IMR-90 (cell line): Measurements from ENCODE around the gene ZSCAN31. TPM values are rescaled to one million over a fixed set of nuclear protein-coding genes. Genes with fewer than 3 reads are reported as not detected.
A peak's percentile ranks its signal among the peaks of the same experiment; 100 is the strongest.

Experiments used
- ATAC-seq: fragments of 200-7000 bp; cut with Tn5 transposase; 2 replicates; pipeline ENCODE4 v1.9.1; 2020; ENCODE audit warnings: low read depth, mild to moderate bottlenecking, moderate library complexity
- BruUV-seq: library from RNA; stranded (reverse); fragments of 400-500 nt; replicated peaks from 2 replicates; lab custom pipeline; 2021; lab: Mats Ljungman, UMichigan
- CTCF ChIA-PET: fragments of 300-600 bp; formaldehyde crosslinking; extraction: SDS; loops from one replicate; lab custom pipeline; 2021; ENCODE audit warnings: antibody characterized with exemption; lab: Yijun Ruan, JAX
- POLR2A ChIA-PET: fragments of 300-600 bp; sonication (Branson Sonifier 250); formaldehyde crosslinking; loops from one replicate; lab custom pipeline; 2022; ENCODE audit warnings: antibody characterized with exemption; ENCODE audit not compliant: unreplicated experiment; lab: Charles Lee
- DNase-seq: peaks from one replicate; pipeline ENCODE4 v3.0.0; 2013
- H2AFZ ChIP-seq: replicated peaks from 2 replicates; pipeline ENCODE3; 2013; ENCODE audit warnings: low read length, mild to moderate bottlenecking; ENCODE audit not compliant: poor library complexity
- H2AK5ac ChIP-seq: 2 replicates; pipeline ENCODE4 v1.6.1; 2013; ENCODE audit warnings: low read depth, low read length, inconsistent platforms
- H2AK9ac ChIP-seq: replicated peaks from 2 replicates; pipeline ENCODE3; 2013; ENCODE audit warnings: mild to moderate bottlenecking, low read depth, low read length, moderate library complexity; ENCODE audit not compliant: poor library complexity
- H2BK120ac ChIP-seq: 2 replicates; pipeline ENCODE4 v1.6.1; 2013; ENCODE audit warnings: low read depth, low read length, inconsistent platforms
- H2BK15ac ChIP-seq: 3 replicates; pipeline ENCODE4 v1.6.1; 2013; ENCODE audit warnings: low read depth, low read length, inconsistent platforms
- H2BK20ac ChIP-seq: 2 replicates; pipeline ENCODE4 v1.6.1; 2013; ENCODE audit warnings: low read depth, mild to moderate bottlenecking, inconsistent platforms, low read length, moderate library complexity
- H2BK5ac ChIP-seq: 2 replicates; pipeline ENCODE4 v1.6.1; 2013; ENCODE audit warnings: mild to moderate bottlenecking, low read depth, low read length, inconsistent platforms; ENCODE audit not compliant: poor library complexity, severe bottlenecking
- H3K14ac ChIP-seq: replicated peaks from 2 replicates; pipeline ENCODE4 v1.6.1; 2013; ENCODE audit warnings: low read depth, low read length, inconsistent platforms
- H3K18ac ChIP-seq: 2 replicates; pipeline ENCODE4 v1.6.1; 2013; ENCODE audit warnings: low read depth, low read length, control low read depth
- H3K23ac ChIP-seq: 2 replicates; pipeline ENCODE4 v1.6.1; 2013; ENCODE audit warnings: low read depth, low read length, inconsistent platforms
- H3K27ac ChIP-seq: 2 replicates; pipeline ENCODE4 v1.5.1; 2013; ENCODE audit warnings: mild to moderate bottlenecking, control low read depth, low read length; ENCODE audit not compliant: insufficient read depth
- H3K27me3 ChIP-seq: 2 replicates; pipeline ENCODE4 v1.6.1; 2013; ENCODE audit warnings: low read length; ENCODE audit not compliant: control insufficient read depth, insufficient read depth
- H3K36me3 ChIP-seq: 2 replicates; pipeline ENCODE4 v1.6.1; 2013; ENCODE audit warnings: low read length, mixed read lengths; ENCODE audit not compliant: control insufficient read depth, insufficient read depth
- H3K4ac ChIP-seq: 2 replicates; pipeline ENCODE4 v1.6.1; 2013; ENCODE audit warnings: low read depth, low read length, inconsistent platforms
- H3K4me1 ChIP-seq: 2 replicates; pipeline ENCODE4 v1.6.1; 2013; ENCODE audit warnings: low read length, mixed read lengths; ENCODE audit not compliant: control insufficient read depth, insufficient read depth
- H3K4me2 ChIP-seq: 2 replicates; pipeline ENCODE4 v1.6.1; 2013; ENCODE audit warnings: low read depth, mild to moderate bottlenecking, control low read depth, low read length, moderate library complexity
- H3K4me3 ChIP-seq: 2 replicates; pipeline ENCODE4 v1.5.1; 2013; ENCODE audit warnings: low read depth, mild to moderate bottlenecking, control low read depth, low read length, moderate library complexity; ENCODE audit not compliant: insufficient read depth
- H3K56ac ChIP-seq: 2 replicates; pipeline ENCODE4 v1.6.1; 2013; ENCODE audit warnings: low read length, inconsistent platforms; ENCODE audit not compliant: insufficient read depth; ENCODE audit errors: extremely low read depth
- H3K79me1 ChIP-seq, 2 experiments: 2 replicates each; pipeline ENCODE4 v1.6.1; 2013; ENCODE audit warnings: low read length in 2 of 2, inconsistent platforms in 1 of 2, low read depth in 1 of 2
- H3K9ac ChIP-seq: 2 replicates; pipeline ENCODE4 v1.6.1; 2013; ENCODE audit warnings: low read depth, low read length, control low read depth
- H3K9me1 ChIP-seq: 2 replicates; pipeline ENCODE4 v1.6.1; 2013; ENCODE audit warnings: low read length, inconsistent platforms; ENCODE audit not compliant: insufficient read depth
- H3K9me3 ChIP-seq: 2 replicates; pipeline ENCODE4 v1.6.1; 2013; ENCODE audit warnings: low read length; ENCODE audit not compliant: control insufficient read depth, insufficient read depth
- H4K20me1 ChIP-seq: 2 replicates; pipeline ENCODE4 v1.6.1; 2013; ENCODE audit warnings: low read length, inconsistent platforms; ENCODE audit not compliant: insufficient read depth
- H4K5ac ChIP-seq: 2 replicates; pipeline ENCODE4 v1.6.1; 2013; ENCODE audit warnings: mild to moderate bottlenecking, low read depth, low read length, control low read depth
- H4K8ac ChIP-seq, 2 experiments: 2 replicates each; pipeline ENCODE4 v1.6.1; 2013; ENCODE audit warnings: low read depth in 2 of 2, low read length in 2 of 2, control low read depth in 1 of 2, inconsistent platforms in 1 of 2
- H4K91ac ChIP-seq: 2 replicates; pipeline ENCODE4 v1.6.1; 2013; ENCODE audit warnings: low read depth, low read length, inconsistent platforms; ENCODE audit not compliant: insufficient read depth
- BHLHE40 ChIP-seq: fragments of 150-350 bp; IDR thresholded peaks from 2 replicates; pipeline ENCODE4 v1.6.1; 2016; ENCODE audit warnings: mild to moderate bottlenecking, low read depth, low read length
- FOS ChIP-seq: fragments of 150-350 bp; IDR thresholded peaks from 2 replicates; pipeline ENCODE4 v1.6.1; 2016; ENCODE audit warnings: low read depth, low read length
- MAFK ChIP-seq: IDR thresholded peaks from 2 replicates; pipeline ENCODE4 v1.6.1; 2012; ENCODE audit warnings: low read depth, low read length, improper control_type of control experiment
- MAZ ChIP-seq: IDR thresholded peaks from 2 replicates; pipeline ENCODE4 v1.6.1; 2012; ENCODE audit warnings: low read depth, mild to moderate bottlenecking, low read length, improper control_type of control experiment, moderate library complexity, borderline replicate concordance
- POLR2A ChIP-seq: IDR thresholded peaks from 2 replicates; pipeline ENCODE4 v1.6.1; 2012; ENCODE audit warnings: mild to moderate bottlenecking, low read depth, low read length
- WGBS, 2 experiments: methylation state at CpG; one replicate each; pipeline versions ENCODE4 v1.1.5 to v1.1.7; 2013; ENCODE audit warnings: missing lambda C conversion rate in 2 of 2; ENCODE audit not compliant: insufficient read length in 1 of 2; ENCODE audit errors: extremely low coverage in 2 of 2; 5-methylcytosine and 5-hydroxymethylcytosine counted together
- dilution Hi-C: fragments of 300-500 bp; cut with HindIII; formaldehyde crosslinking; loops from one replicate; pipeline ENCODE4 v1.14.3; 2018; ENCODE audit warnings: low sequenced_read_pairs; ENCODE audit not compliant: unreplicated experiment
- in situ Hi-C: fragments of 300-500 bp; cut with MboI; formaldehyde crosslinking; loops from 3 replicates; pipeline ENCODE4 v1.14.3; 2019; ENCODE audit warnings: low sequenced_read_pairs, inconsistent platforms, mixed read lengths
- intact Hi-C: fragments of 100-400 bp; cut with micrococcal nuclease; formaldehyde crosslinking; loops from 2 replicates; pipeline ENCODE4 v1.10.0; 2022
- polyA plus RNA-seq, 3 experiments: library from polyadenylated mRNA; depleted of rRNA; stranded (reverse); fragments of >200 nt; gene quantifications; 2 replicates each; pipeline ENCODE4 v1.2.3, GENCODE V29; 2012; ENCODE audit warnings: low replicate concordance in 1 of 3
- total RNA-seq: library from RNA; depleted of rRNA; stranded (reverse); fragments of >200 nt; gene quantifications from 2 replicates; pipeline ENCODE4 v1.2.3, GENCODE V29; 2012
- TF ChIP-seq, protein P1 (sequence below): fragments of 150-350 bp; IDR thresholded peaks from 2 replicates; pipeline ENCODE4 v1.6.1; 2017; ENCODE audit warnings: mild to moderate bottlenecking, antibody characterized with exemption, low read length, low read depth

Gene ZSCAN31
- total and polyA plus RNA-seq, 2 of the 4 experiments (the other 2 are of a cell fraction) = 1.4 to 4.7 TPM

DNA sequence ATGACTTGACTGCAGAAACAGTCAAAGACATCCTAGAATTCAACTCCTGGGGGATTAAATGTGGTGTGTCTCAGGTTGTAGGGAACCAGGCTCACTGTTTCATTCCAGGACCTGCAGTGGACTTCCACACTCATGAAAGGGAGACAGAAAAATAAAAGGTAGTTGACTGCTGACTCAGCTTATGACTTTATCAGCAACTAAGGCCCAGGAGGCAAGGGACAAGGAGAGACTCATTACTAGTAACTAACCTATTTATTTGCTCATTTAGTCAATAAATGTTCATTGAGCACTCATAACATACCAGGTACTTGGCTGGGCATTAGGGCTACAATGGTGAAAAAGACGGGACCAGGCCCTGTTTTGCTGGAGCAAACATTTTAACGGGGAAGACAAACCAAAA, 2.9 kb downstream of the ZSCAN31 start:
- CTCF ChIA-PET = no interaction called here
- dilution Hi-C loops = no loop called here

More for the DNA sequence above, 2.9 kb downstream of the ZSCAN31 start:
- Histone ChIP-seq H3K36me3 (peaks cover 2% of the 10 kb centered on the region; the same call in 1 of the 2 replicates), H3K4ac (no peak overlapping the region), H2AK5ac (no peak overlapping the region), H2AFZ (no peak overlapping the region), H4K5ac (no peak overlapping the region), H3K4me3 (no peak overlapping the region), H2BK5ac (no peak overlapping the region), H4K8ac (no peak overlapping the region), H2AK9ac (no peak overlapping the region), H3K79me1 (peaks cover 0 to 11% of the 10 kb centered on the region in 2 experiments; a peak in 2 of 4 replicates), H2BK15ac (no peak overlapping the region), H3K23ac (no peak overlapping the region), H4K20me1 (no peaks in the 10 kb centered on the region), H3K18ac (no peak overlapping the region), H3K4me2 (no peak overlapping the region), H2BK120ac (no peak overlapping the region), H3K9me3 (peaks cover 3% of the 10 kb centered on the region; the same call in 1 of the 2 replicates), H3K14ac (no peak overlapping the region), H3K9me1 (no peaks in the 10 kb centered on the region), H3K27me3 (no peaks in the 10 kb centered on the region), H3K56ac (no peak overlapping the region), H3K9ac (no peak overlapping the region), H4K91ac (no peak overlapping the region), H3K4me1 (peaks cover 2% of the 10 kb centered on the region; the same call in 1 of the 2 replicates), H2BK20ac (no peak overlapping the region), H3K27ac (no peak overlapping the region)
- ATAC-seq = no peak
- no peak for DNase-seq
- in situ Hi-C loops (no loop called here), intact Hi-C loops (no loop called here)
- TF ChIP-seq, protein P1, sequence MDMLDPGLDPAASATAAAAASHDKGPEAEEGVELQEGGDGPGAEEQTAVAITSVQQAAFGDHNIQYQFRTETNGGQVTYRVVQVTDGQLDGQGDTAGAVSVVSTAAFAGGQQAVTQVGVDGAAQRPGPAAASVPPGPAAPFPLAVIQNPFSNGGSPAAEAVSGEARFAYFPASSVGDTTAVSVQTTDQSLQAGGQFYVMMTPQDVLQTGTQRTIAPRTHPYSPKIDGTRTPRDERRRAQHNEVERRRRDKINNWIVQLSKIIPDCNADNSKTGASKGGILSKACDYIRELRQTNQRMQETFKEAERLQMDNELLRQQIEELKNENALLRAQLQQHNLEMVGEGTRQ = no peak
- TF ChIP-seq POLR2A = no peak
- no peak for TF ChIP-seq BHLHE40
- peak; percentile 42; the same call in 1 of the 2 replicates for TF ChIP-seq MAFK
- TF ChIP-seq FOS = no peak
- TF ChIP-seq MAZ = no peak
- POLR2A ChIA-PET = no interaction called here
- BruUV-seq = no TSS peak
- WGBS, 2 experiments = no CpG with 5 or more reads among the region's 2 CpGs
